ENCODE results near the gene CMIP.
A peak's percentile ranks its signal among the peaks of the same experiment; 100 is the strongest.

The CMIP gene

DNA sequence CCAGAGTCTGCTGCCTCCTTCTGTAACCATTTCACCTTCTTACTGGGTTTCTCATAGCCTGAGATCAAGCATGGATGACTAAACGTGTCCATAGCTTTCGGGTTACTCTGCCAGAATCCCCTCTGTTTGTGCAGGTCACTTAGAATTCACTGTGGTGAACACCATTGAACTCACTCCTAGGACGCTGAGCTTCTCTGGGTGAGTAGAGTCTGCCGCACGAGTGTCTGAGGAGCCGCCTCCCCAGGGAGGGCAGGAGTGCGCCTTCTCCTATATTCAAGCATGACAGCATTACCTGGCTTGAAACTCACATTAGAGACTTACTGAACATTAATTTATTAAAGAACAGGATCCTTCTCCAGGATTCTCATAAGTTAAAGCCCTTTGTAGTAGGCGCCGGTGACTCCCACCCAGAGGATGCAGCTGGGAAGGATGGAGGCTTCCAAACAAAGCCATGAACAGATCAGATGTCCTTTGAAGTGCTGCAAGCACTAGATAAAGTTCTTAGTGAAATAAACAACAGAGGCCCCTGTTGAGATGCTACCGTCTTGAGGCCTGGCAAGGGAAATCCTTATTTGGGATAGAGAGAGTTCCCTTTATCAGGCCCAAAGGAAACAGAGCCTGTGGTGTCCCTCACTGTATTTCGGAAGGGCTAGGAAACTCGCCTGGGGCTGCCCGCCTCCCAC, 189.9 kb downstream of the CMIP start:
- Mint-ChIP-seq H3K9me3 (no peaks in the 10 kb centered on the region), H3K27ac (peak overlapping the region; percentile 88 to 93 (median 89)), H3K36me3 (ENCODE audit: low read depth) (no peaks in the 10 kb centered on the region), H3K4me1 (peaks cover 83% of the 10 kb centered on the region), H3K4me3 (peak overlapping the region; percentile 35 to 73 (median 48)), H3K27me3 (ENCODE audit: low read depth) (no peaks in the 10 kb centered on the region)
- TF ChIP-seq, protein P1, sequence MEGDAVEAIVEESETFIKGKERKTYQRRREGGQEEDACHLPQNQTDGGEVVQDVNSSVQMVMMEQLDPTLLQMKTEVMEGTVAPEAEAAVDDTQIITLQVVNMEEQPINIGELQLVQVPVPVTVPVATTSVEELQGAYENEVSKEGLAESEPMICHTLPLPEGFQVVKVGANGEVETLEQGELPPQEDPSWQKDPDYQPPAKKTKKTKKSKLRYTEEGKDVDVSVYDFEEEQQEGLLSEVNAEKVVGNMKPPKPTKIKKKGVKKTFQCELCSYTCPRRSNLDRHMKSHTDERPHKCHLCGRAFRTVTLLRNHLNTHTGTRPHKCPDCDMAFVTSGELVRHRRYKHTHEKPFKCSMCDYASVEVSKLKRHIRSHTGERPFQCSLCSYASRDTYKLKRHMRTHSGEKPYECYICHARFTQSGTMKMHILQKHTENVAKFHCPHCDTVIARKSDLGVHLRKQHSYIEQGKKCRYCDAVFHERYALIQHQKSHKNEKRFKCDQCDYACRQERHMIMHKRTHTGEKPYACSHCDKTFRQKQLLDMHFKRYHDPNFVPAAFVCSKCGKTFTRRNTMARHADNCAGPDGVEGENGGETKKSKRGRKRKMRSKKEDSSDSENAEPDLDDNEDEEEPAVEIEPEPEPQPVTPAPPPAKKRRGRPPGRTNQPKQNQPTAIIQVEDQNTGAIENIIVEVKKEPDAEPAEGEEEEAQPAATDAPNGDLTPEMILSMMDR (IDR thresholded peaks at IDR 0.05; ENCODE audit: unreplicated experiment in 3 of 3), result no peak

DNA sequence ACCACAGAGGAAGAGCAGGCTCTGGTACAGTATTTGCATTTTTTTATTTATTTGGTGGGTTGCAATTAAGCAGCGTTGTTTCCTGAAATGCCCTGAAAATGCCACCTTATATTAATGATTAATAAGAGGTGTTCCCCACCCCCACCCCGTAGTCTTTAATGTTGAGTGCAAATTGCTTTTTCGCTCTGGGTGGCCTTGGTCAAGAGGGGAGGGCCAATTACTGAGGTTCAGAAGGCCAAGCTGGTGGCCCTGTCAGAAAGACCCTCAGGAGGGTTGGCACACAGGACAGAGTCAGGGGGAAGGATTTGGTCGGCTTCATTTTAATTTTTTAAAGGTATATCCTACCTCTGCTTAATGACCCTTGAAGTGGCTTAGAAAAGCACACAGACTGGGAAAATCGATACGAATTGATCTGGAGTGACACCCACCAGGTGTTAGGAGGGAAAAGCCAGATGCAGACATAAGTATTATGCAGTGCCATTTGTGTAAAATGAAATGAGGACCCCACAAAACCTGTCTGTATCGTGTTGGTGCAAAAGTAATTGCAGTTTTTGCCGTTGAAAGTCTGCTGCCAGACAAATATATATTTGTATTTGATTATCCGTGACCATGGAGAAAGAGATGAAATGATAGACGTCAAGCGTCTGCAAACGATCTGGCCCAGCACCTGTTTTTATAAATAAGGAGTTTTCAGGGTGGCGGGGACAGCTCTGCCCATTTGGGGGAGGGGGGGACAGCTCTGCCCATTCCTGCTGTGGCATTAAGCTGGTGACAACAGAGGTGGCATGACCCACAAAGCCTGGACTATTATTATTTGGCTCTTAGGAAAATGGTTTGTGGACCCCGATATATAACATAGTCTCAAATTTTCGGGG, 190.7 kb downstream of the CMIP start:
- no peaks in the 10 kb centered on the region for H3K27me3 Mint-ChIP-seq (ENCODE audit: low read depth)
- TF ChIP-seq, protein P1 (IDR thresholded peaks at IDR 0.05; ENCODE audit: unreplicated experiment in 3 of 3), result no peak
- H3K36me3 Mint-ChIP-seq (ENCODE audit: low read depth), result no peaks in the 10 kb centered on the region
- peak overlapping the region; percentile 35 to 73 (median 48) for H3K4me3 Mint-ChIP-seq
- H3K27ac Mint-ChIP-seq, result peak overlapping the region; percentile 88 to 93 (median 89)
- H3K4me1 Mint-ChIP-seq, result peaks cover 78% of the 10 kb centered on the region
- H3K9me3 Mint-ChIP-seq, result no peaks in the 10 kb centered on the region

DNA sequence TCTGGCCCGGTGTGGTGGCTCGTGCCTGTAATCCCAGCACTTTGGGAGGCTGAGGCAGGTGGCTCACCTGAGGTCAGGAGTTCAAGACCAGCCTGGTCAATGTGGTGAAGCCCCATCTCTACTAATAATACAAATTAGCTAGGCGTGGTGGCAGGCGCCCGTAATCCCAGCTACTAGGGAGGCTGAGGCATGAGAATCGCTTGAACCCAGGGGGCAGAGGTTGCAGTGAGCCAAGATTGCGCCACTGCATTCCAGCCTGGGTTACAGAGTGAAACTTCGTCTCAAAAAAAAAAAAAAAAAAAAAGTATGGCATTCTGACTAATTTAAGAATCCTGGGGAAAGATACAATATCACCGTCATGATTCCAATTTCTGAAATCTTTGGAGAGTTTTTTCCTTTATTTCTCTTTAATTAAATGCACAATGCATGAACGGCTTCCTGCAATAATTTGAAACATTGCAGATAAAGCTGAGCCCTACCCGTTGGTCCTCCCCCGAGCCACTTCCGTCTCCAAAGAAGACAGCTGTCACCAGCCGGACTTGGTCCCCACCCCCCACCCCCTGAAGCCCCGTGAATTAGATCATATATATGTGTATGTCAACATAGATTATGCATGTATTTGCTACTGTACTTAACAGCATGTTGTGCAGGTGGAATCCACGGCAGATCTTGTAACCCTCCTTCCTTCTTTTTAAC, 191.8 kb downstream of the CMIP start:
- TF ChIP-seq, protein P1 (IDR thresholded peaks at IDR 0.05; ENCODE audit: unreplicated experiment in 3 of 3), result no peak
- Mint-ChIP-seq H3K27me3 (ENCODE audit: low read depth) (peaks cover 5% of the 10 kb centered on the region), H3K9me3 (no peaks in the 10 kb centered on the region), H3K36me3 (ENCODE audit: low read depth) (no peaks in the 10 kb centered on the region), H3K4me1 (peaks cover 66% of the 10 kb centered on the region), H3K4me3 (peak overlapping the region in 2 of 3 experiments; percentile 69 to 72), H3K27ac (peak overlapping the region; percentile 88 to 93 (median 89))

DNA sequence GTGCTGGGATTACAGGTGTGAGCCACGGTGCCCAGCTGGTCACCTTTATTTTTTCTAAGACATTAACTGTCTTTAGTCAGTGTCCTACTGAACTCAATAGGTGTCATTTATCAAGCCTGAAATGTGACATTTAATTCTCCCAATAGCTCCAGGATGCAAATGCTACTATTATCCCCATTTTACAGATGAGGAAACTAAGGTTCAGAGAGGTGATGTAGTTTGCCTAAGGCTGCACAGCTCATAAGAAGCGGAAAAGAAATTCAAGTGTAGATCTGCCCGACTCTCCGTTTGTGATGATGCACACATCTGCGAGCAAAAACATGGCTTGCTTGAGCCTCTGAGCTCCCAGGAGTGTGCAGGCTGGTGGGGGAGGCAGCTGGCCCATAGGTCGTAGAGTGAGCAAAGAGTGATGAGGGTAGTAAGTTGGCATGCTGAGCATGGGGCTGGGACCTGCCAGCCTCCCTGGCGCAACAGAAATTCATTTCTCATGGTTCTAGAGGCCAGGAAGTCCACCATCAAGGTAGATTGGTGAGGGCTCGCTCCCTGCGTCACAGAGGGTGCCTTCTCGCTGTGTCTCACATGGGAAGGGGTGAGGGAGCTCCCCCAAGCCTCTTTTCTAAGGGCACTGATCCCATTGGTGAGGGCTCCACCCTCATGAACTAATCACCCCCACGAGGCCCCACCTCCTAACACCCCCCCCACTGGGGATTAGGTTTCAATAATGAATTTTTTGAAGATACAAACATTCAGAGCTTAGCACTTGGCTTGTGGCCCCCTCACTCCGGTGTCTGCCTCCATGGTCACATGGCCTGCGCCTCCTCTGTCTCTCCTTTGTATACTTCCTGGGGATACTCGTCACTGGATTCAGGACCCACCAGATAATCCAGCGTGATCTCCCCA, 193.0 kb downstream of the CMIP start:
- peaks cover 5% of the 10 kb centered on the region for H3K27me3 Mint-ChIP-seq (ENCODE audit: low read depth)
- TF ChIP-seq, protein P1 (IDR thresholded peaks at IDR 0.05; ENCODE audit: unreplicated experiment in 3 of 3), result no peak

DNA sequence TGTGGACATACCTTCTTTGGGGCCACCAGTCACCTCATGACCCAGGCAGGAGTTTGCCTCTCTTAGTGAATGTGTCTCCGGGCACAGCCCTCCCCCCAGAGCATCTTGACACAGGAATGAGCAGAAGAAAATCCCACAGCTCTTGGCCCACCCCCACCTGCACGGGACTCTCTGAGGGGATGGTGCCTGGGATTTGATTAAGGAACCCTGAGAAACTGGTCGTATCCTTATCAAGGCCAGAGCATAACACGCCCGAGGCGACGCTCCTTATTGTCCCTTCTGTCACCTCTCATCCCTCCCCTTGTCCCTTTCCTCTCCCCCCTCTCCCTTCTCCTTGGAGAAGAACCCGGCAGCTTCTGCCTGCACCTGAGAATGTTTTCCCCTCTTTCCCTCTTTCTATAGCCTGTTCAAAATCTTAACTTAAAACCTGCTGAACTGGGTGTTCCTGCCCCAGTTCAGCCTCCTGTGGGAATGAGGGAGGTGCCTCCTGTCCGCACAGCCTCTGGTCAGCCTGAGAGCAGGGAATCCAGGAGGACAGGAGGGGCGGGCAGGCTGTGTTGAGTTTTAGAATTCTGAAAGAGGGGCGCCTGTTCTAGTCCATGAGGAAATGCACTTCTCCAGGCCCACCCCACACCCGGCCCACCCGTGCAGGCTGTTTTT, 193.8 kb downstream of the CMIP start:
- no peaks in the 10 kb centered on the region for H3K36me3 Mint-ChIP-seq (ENCODE audit: low read depth)
- TF ChIP-seq, protein P1 (IDR thresholded peaks at IDR 0.05; ENCODE audit: unreplicated experiment in 3 of 3), result no peak
- no peaks in the 10 kb centered on the region for H3K9me3 Mint-ChIP-seq

More for the DNA sequence above, 193.0 kb downstream of the CMIP start:
- no peak overlapping the region for H3K27ac Mint-ChIP-seq
- peaks cover 55% of the 10 kb centered on the region for H3K4me1 Mint-ChIP-seq
- no peak overlapping the region for H3K4me3 Mint-ChIP-seq
- no peaks in the 10 kb centered on the region for H3K9me3 Mint-ChIP-seq
- H3K36me3 Mint-ChIP-seq (ENCODE audit: low read depth), result no peaks in the 10 kb centered on the region

More for the DNA sequence above, 193.8 kb downstream of the CMIP start:
- peaks cover 5% of the 10 kb centered on the region for H3K27me3 Mint-ChIP-seq (ENCODE audit: low read depth)
- peak overlapping the region in 2 of 3 experiments; percentile 17 to 57 for H3K27ac Mint-ChIP-seq
- H3K4me3 Mint-ChIP-seq, result no peak overlapping the region
- H3K4me1 Mint-ChIP-seq, result peaks cover 52% of the 10 kb centered on the region
